Keratinocyte (primary cell): ENCODE data around the gene PGAP6. TPM values are rescaled to one million over a fixed set of nuclear protein-coding genes. Genes with fewer than 3 reads are reported as not detected.
"Not testable (repeated sequence)": the region's sequence is repeated elsewhere in the genome, so short reads cannot be mapped to it uniquely, and the experiment has no call there.

Source experiments
- DNase-seq: peaks from one replicate; pipeline ENCODE4 v3.0.0-alpha.2; 2011; ENCODE audit warnings: low read depth, missing footprints, low spot score
- FAIRE-seq: peaks from 2 replicates; lab custom pipeline; 2011; peaks lifted over from hg19 to GRCh38; lab: Jason Lieb, UNC
- H2AFZ ChIP-seq: 2 replicates; pipeline ENCODE4 v1.6.0; 2012; ENCODE audit warnings: low read length, control low read depth, inconsistent platforms; ENCODE audit not compliant: control insufficient read depth
- H3K27ac ChIP-seq: 2 replicates; pipeline ENCODE4 v1.5.1; 2011; ENCODE audit warnings: low read length; ENCODE audit not compliant: control insufficient read depth, insufficient read depth
- H3K27me3 ChIP-seq: 3 replicates; pipeline ENCODE4 v1.6.0; 2011; ENCODE audit warnings: low read length; ENCODE audit not compliant: control insufficient read depth, insufficient read depth; ENCODE audit errors: extremely low read depth
- H3K36me3 ChIP-seq, 2 experiments: 2 replicates in 1 of 2; 3 replicates in 1 of 2; pipeline ENCODE4 v1.5.1; 2011; ENCODE audit warnings: low read length in 2 of 2, mild to moderate bottlenecking in 1 of 2; ENCODE audit not compliant: control insufficient read depth in 2 of 2, insufficient read depth in 2 of 2; ENCODE audit errors: extremely low read depth in 1 of 2
- H3K4me1 ChIP-seq: 3 replicates; pipeline ENCODE4 v1.5.1; 2011; ENCODE audit warnings: low read length; ENCODE audit not compliant: control insufficient read depth, insufficient read depth; ENCODE audit errors: extremely low read depth
- H3K4me2 ChIP-seq: 3 replicates; pipeline ENCODE4 v1.6.0; 2011; ENCODE audit warnings: low read depth, low read length; ENCODE audit not compliant: control insufficient read depth, insufficient read depth; ENCODE audit errors: extremely low read depth
- H3K4me3 ChIP-seq, 3 experiments: fragments of 200-600 bp in 1 of 3; sonication (generic) in 1 of 3; 2 replicates in 2 of 3; 3 replicates in 1 of 3; pipeline ENCODE4 v1.5.1; 2011 to 2016; ENCODE audit warnings: low read length in 3 of 3, mild to moderate bottlenecking in 3 of 3, control low read depth in 2 of 3, inconsistent platforms in 1 of 3, low read depth in 1 of 3, mixed read lengths in 1 of 3, mixed run types in 1 of 3, moderate library complexity in 1 of 3; ENCODE audit not compliant: control insufficient read depth in 2 of 3, insufficient read depth in 2 of 3; ENCODE audit errors: extremely low read depth in 1 of 3
- H3K79me2 ChIP-seq: 2 replicates; pipeline ENCODE4 v1.6.0; 2012; ENCODE audit warnings: low read length; ENCODE audit not compliant: control insufficient read depth, insufficient read depth
- H3K9ac ChIP-seq: 3 replicates; pipeline ENCODE4 v1.6.0; 2011; ENCODE audit warnings: low read length; ENCODE audit not compliant: control insufficient read depth, insufficient read depth; ENCODE audit errors: extremely low read depth
- H3K9me1 ChIP-seq: 3 replicates; pipeline ENCODE4 v1.6.0; 2011; ENCODE audit warnings: low read length; ENCODE audit not compliant: control insufficient read depth, insufficient read depth; ENCODE audit errors: extremely low read depth
- H3K9me3 ChIP-seq: 2 replicates; pipeline ENCODE4 v1.5.1; 2012; ENCODE audit warnings: low read depth, low read length; ENCODE audit not compliant: control insufficient read depth
- H4K20me1 ChIP-seq: 3 replicates; pipeline ENCODE4 v1.6.0; 2011; ENCODE audit warnings: low read length; ENCODE audit not compliant: control insufficient read depth, insufficient read depth; ENCODE audit errors: extremely low read depth
- CTCF ChIP-seq, 3 experiments: IDR thresholded peaks in 1 of 3; conservative IDR thresholded peaks in 1 of 3; optimal IDR thresholded peaks in 1 of 3; 2 replicates in 2 of 3; 3 replicates in 1 of 3; pipeline versions ENCODE3 to v1.5.1; 2011; ENCODE audit warnings: low read length in 3 of 3, mild to moderate bottlenecking in 3 of 3, moderate library complexity in 2 of 3, control low read depth in 1 of 3, inconsistent platforms in 1 of 3; ENCODE audit not compliant: insufficient read depth in 2 of 3; ENCODE audit errors: extremely low read depth in 1 of 3
- EZH2 ChIP-seq: IDR thresholded peaks from one replicate; pipeline ENCODE4 v1.6.1; 2012; ENCODE audit warnings: inconsistent platforms, mild to moderate bottlenecking, low read length, moderate library complexity
- dilution Hi-C: fragments of 300-500 bp; cut with MboI; formaldehyde crosslinking; loops from one replicate; pipeline ENCODE4 v1.7.0; 2020; ENCODE audit warnings: low sequenced_read_pairs; ENCODE audit not compliant: extremely low pct_ligation_motif_present
- polyA plus RNA-seq, 5 experiments: library from polyadenylated mRNA; depleted of rRNA in 3 of 5; stranded (reverse) in 3 of 5; stranded (forward) in 1 of 5; unstranded in 1 of 5; fragments of >200 nt; gene quantifications; 1 replicate in 1 of 5; 2 replicates in 3 of 5; 3 replicates in 1 of 5; pipeline versions ENCODE4 v1.2.1 to v1.2.3, GENCODE V29; 2011 to 2012; ENCODE audit warnings: missing spikeins in 2 of 5, low read depth in 1 of 5, low replicate concordance in 1 of 5

The PGAP6 gene
- polyA plus RNA-seq, 1 donor (not counting 4 experiments of a cell fraction or from before 2014, with no cell fraction given): 25.5 TPM

- H3K27ac ChIP-seq: no peak overlapping the region
- H2AFZ ChIP-seq: no peak overlapping the region
- DNase-seq (no peak), FAIRE-seq (no peak)
- TF ChIP-seq CTCF (optimal IDR thresholded peaks at IDR 0.05 in 1 of 3, IDR thresholded peaks at IDR 0.05 in 1 of 3, conservative IDR thresholded peaks at IDR 0.05 in 1 of 3; ENCODE audit: extremely low read depth in 1 of 3, insufficient read depth in 2 of 3, low read length in 3 of 3) (no peak), EZH2 (no peak)
- no peaks in the 10 kb centered on the region for H3K79me2 ChIP-seq
- peaks cover 5% of the 10 kb centered on the region for H3K9me3 ChIP-seq
- H3K4me3 ChIP-seq: no peak overlapping the region
- H3K9ac ChIP-seq: no peak overlapping the region
- H3K4me1 ChIP-seq: no peaks in the 10 kb centered on the region
- no peaks in the 10 kb centered on the region for H4K20me1 ChIP-seq
- H3K27me3 ChIP-seq: no peaks in the 10 kb centered on the region
- H3K4me2 ChIP-seq: no peak overlapping the region
- dilution Hi-C loops: no loop called here
- H3K9me1 ChIP-seq: no peaks in the 10 kb centered on the region
- no peaks in the 10 kb centered on the region for H3K36me3 ChIP-seq
These were observed 7.6 kb upstream of the PGAP6 start for GRCh38 chr16:389352-389751.

- H3K4me2 ChIP-seq, H3K4me3 ChIP-seq, FAIRE-seq, H3K27ac ChIP-seq, H3K9ac ChIP-seq, H4K20me1 ChIP-seq, H3K9me3 ChIP-seq, H3K36me3 ChIP-seq, DNase-seq, H3K27me3 ChIP-seq, dilution Hi-C loops, H2AFZ ChIP-seq, H3K4me1 ChIP-seq, H3K79me2 ChIP-seq, H3K9me1 ChIP-seq: not testable (repeated sequence)
These were observed 6.2 kb upstream of the PGAP6 start for GRCh38 chr16:387761-388666.
